Stimulated activated CD8-positive, alpha-beta memory T cell treated with anti-CD3 and anti-CD28 coated beads, Interleukin-12 subunit alpha, Interleukin-12 subunit beta, amount 100 ng/mL, for 24 hours (primary cell): ENCODE measurements around the gene LRRC7.

Experiments used
- DNase-seq: peaks from one replicate; pipeline ENCODE4 v3.0.0-alpha.2; 2020; ENCODE audit errors: extremely low read depth

The LRRC7 gene

DNA sequence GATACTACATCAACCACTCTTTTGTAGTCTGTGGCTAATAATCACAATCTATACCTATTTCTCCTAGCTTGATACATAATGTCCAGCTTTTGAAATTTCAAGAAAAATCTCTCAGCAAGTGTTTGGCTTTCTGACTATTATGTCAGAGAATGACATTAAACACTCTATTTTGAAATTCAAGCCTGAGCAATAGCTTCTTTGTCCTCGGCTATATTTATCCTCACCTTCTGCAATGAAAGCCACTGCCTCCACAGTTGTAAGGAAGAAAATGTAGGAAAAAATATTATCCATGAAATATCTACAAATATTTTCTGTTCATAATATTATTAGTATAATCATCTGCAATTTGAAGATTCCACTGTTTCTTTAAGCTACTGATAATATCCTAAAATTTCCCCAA lies 22.1 kb downstream of the LRRC7 start:
- no peak for DNase-seq

DNA sequence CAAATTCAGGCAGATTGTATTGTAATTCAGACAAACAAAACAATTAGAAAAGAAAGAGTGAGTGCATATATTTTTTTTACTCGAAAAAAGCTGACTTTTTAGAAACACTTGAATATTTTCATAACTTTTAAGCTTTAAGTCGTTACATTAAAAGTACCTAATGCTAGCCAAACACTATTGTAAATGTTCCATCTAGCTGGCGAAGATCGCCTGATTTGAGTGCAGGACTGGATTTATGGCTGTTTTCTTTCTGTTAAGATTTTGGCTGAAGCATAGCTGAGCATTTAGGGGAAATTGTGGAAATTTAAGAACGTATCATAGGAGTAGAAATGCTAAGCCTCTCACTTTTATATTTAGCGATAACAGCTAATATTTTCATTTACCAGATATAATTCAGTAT lies 24.6 kb downstream of the LRRC7 start:
- no peak for DNase-seq

DNA sequence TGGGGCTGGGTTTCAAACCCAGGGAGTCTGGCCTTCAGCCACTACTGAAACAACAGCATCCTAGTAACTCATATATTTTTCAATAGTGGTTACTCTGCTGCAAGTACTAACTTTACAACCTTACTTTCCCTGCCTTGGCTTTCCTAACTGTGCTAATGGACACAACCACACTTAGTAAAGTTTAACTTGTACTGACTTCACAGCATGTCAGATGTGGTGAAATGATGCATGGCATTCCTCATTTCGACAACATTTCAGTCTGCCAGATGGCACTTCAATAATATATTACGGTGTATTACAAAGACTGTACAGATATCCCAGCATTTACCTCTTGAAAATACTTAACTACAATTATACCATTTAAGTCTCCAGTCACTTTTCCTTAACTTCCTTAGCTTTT lies 27.8 kb downstream of the LRRC7 start:
- no peak for DNase-seq

DNA sequence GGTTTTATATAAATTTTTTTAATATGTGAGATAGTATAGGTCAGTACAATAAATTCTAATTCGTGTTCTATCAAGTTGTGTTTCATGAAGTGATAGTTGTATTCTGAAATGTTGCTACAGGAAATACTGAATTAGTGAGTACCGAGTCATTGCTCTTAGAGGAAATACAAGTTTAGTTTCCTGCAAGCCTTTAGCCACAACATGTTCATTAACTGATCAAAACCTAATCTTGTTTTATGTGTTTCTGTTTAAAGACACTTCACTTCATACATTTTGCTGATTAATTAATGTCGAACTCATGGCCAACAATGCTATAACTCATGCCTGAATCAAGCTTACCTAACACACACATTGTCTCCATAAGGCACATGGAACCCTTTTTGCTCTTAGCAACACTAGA lies 43.6 kb downstream of the LRRC7 start:
- DNase-seq: no peak

DNA sequence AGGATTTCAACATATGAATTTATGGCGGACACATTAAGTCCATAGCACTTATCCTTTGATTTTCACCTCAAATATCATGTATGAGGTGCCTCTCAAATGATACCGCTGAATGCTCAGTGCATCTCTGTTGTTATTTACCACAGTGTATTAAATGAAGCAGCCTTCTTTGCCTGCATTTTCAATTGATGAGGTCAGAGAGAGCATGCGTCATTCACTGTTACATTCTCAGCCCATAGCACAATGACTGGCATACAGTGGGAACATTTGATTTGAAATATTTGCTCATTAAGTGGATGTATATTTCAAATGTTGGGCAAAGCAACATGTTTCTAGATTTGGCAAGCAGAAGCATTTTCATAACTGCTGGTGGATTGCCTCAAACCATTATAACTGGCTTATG lies 45.7 kb downstream of the LRRC7 start:
- no peak for DNase-seq

DNA sequence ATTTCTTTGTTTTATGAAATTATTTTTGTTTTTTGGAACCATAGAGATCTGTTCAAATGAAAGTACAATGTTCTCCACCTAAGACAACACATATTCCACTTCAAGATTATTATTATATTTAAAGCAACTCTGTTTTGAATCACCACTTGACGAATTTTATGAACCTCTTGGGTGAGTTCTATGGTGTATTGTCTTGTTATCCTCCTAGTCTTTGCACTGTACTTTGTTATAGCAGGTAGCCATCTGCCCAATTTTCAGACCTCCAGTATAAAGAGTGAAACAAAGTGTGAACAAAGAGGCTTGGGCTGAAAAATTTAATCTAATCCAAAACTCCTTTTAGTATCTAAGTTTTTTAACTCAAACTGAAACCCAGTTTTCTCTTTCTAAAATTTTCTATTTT lies 71.0 kb downstream of the LRRC7 start:
- DNase-seq: no peak

DNA sequence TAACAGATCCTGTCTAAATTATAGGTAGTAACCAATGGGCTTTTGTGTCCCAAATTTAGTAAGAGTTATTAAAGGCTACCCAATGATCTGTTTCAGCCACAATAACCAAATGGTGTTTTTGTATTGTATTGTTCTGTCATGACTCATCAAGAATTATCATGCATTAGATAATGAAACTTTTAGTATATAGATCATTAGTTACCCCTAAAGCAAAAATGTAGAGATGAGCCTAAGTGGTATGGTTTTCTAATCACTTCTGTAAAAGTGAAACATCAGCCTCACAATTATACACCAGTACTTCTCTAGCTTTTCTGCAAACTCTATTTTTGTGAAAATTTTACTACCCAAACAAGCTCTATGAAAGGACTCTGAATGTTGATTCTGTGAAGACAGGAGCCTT lies 71.4 kb downstream of the LRRC7 start:
- no peak for DNase-seq

DNA sequence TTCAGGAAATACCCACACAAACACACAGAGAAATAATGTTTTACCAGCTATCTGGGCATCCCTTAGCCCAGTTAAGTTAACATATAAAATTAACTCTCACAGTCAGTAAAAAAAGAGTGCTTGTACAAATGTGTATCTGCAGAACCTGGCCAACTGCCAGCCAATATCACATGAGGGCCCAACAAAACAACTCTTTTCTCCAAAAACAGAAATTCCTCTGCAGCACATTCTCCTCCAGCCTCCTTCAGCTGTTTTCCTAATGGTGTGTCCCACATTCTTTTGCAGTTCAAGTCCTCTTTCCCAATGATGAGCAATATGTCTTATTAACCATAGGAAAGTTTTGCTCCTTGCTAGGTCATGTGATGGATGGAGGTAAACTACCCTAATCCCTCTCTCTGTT lies 75.5 kb downstream of the LRRC7 start:
- no peak for DNase-seq

DNA sequence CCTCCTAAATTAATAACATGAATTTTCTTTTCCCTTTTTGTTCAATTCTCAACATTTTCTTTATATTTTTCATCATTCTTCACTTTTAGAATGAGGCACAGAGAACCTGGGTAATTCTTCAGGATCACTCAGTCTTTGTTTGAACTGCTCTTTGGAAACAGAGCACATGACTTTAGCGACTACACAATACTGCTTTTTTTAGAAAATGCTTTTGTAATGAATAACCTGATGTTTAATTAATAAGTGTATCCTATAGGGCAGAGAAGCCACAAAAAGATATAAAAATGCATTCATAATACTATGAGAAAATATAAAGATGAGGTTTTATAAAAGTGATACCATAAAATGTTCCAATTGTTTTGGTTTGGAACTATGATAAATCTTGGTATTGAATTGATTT lies 77.8 kb downstream of the LRRC7 start:
- no peak for DNase-seq

DNA sequence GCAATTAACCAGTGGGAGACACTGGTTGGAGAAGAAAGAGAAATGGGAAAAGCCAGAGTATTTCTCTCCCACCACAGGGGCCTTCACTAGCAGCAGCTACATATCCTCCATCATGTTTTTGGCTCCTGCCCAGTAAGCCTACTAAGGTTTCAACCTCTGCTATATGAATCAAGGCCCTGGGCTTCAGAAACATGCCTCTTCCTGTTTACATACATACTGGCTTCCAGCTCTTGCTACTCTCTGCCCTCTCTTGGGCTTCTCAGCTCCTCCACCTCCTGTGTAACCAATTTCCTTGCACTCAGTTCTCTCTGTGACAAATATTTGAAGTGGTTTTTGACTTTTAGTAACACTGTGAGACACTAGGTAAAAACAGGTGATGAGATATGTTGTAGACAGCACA lies 80.8 kb downstream of the LRRC7 start:
- no peak for DNase-seq

DNA sequence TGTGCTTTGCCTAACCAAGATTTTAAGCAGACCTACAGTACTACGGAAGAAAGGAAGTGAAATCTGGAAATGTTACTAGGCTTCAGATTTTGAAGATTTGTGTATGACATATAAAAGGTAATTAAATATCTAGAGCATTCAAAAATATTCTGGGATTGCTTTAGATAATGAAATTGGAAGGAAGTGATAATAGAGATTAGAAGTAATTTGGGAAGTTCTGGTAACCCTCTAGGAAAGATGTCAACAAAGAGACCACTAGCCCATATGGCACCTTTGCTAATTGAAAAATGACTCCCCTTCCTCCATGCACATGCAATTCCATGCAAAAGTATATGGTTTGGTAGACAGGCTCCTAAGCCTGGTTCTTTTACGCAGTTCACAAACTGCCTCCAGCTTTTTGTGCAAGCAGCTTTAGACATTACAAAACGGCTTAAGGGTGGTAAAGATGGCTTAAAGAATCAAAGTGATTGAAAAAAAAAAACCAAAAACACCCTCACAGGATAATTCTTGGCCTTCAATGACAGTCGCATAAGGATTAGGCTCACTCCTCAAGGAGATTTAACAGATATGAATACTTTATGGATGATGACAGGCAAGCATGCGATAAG lies 81.8 kb downstream of the LRRC7 start:
- no peak for DNase-seq

DNA sequence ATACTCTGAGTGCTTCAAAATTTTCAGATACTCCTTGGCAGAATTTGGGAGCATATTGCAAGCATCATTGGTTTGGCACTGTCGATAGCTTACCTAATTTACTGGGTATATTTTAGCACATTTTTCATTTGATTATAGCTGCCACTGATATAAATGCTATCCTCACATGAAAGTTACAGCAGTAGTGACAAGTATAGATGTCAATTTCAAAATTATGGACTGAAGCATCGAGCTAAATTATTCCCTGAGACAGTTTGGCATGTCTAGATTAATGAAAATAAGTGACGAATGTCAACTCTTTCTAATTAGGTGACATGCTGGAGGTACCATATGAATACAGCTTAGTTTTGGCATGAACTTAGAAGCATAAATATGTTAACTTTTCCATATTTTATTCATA lies 83.1 kb downstream of the LRRC7 start:
- DNase-seq: no peak

DNA sequence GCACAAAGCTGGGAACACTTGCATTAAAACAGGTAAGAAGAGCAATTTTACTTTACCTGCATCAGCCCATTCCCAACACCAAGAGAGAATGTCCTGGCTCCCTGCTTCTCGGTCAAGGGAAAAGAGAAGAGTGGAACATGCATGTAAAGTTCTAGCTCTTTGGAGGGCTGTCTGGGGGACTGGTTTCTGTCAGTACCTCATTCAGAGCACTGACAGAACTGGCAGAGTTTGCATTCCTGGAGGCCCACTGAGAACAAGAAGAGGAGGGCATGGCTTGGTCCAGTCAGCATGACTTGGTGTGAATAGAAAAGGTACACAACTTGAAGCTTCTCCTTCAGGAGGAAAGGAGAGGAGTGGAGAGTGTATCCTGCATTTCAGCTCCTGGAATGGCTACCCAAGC lies 83.9 kb downstream of the LRRC7 start:
- DNase-seq: no peak

DNA sequence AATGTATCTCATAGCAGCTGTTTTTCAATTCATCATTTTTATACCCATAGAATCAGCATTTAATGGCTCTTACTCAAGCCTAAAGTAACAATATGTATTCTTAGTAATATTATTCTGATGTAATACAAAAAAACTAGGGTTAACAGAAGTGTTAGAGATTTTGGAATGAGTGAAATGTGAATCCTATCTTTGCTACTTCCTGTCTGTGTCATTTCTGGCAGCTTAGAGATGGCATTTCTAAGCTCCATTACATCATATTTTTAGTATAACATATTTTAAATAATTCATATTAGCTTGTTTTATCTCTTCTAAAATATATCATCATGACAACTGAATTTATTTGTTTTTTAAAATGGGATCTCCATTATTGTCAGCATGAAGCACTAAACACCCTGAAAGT lies 90.2 kb downstream of the LRRC7 start:
- DNase-seq: no peak

DNA sequence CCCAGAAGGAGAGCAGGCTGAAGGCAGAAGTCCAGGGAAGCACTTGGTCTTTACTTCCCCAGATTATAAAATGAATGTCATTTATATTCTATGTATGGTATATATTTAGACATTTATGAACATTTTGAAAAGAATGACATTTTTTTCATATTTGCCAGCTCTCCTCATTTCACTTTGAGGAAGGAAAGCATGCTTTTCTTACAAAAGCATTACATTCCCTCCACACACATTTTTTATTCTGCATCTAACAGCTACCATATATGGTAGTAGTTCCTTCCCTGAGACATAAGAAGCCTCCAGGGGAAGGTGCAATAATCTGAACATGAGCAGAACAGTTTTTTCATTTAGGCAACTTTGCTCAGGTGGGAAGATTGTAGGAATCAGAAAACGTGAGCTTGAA lies 94.0 kb downstream of the LRRC7 start:
- DNase-seq: no peak

DNA sequence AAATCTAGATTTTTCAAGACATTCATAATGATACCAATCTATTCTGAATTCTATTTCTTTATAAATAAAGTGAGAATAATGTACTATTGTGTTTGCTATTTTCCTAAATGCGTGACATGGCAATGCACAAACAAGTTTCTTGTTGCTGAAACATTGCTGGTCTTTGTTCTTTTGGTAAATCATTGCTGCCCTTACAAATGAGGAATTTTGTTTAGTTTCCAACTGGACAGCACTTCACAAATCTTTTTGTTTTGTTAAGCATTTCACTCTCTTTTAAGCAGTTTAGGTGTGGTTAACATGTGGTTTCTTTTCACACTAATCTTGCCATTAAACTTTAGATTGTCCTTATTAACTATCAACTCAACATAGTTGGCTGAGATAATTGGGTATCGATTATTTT lies 94.6 kb downstream of the LRRC7 start:
- DNase-seq: no peak

DNA sequence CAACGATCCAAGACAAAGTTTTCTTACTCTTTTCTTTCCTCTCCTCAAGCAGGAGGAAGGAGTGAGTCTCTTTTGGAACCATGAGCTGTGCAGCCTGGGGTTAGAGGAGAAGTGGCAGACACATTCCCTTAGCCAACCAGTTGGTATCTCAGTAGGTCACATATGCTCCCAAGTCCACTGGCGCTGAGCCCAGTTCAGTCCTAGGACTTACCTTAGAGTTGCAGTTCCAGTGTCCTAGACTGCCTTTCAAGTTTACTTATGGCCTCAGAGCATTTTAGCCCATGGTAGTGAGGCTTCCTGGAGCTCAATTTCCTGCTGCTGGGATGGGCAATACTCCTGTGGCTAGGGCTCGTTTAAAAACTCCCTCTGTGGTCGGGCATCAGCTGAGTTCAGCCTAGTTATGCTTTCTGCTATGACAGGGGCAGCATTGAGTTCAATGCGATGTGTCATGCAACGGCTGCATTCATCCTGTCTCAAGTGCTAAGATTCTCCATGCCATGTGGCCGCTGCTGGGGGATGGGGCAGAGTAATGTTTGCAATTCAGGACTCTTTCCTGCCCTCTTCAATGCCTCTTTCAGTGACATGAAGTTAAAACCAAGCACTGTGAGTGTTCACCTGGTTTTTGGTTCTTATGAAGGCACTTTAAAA lies 103.8 kb downstream of the LRRC7 start:
- DNase-seq: no peak

DNA sequence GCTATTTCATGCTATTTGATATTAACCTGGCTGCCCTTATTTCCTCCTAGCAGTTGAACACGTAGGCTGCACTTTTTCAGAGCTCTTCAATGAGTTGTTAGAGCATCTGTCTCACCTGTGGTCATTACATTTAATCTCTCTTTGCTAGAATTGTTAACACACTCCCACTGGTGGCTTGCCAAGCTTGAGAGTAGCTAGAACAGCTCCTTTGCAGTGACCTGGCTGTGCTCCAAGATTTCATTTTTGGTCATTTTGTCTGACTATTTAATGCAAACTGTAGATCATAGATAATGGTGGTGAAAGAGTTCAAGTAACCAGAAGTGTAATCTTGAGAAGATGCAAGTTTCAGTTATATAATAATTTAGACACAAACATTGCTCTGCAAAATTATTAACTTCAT lies 105.6 kb downstream of the LRRC7 start:
- no peak for DNase-seq

DNA sequence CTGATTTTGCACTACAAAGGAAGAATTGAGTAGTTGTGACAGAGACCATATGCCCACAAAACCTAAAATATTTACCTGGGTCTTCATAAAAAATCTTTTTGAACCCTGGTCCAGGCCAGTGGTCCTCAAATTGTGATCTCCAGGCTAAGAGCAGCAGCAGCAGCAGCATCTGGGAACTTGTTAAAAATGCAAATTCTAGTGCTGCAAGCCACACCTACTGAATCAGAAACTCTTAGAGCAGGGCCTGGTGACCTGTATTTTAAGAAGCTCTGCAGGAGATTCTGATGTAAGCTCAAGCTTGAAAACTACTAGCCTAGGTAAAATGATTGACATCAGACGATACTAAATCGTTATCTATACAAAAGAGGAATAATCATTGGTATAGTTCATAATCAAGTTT lies 112.2 kb downstream of the LRRC7 start:
- DNase-seq: no peak

DNA sequence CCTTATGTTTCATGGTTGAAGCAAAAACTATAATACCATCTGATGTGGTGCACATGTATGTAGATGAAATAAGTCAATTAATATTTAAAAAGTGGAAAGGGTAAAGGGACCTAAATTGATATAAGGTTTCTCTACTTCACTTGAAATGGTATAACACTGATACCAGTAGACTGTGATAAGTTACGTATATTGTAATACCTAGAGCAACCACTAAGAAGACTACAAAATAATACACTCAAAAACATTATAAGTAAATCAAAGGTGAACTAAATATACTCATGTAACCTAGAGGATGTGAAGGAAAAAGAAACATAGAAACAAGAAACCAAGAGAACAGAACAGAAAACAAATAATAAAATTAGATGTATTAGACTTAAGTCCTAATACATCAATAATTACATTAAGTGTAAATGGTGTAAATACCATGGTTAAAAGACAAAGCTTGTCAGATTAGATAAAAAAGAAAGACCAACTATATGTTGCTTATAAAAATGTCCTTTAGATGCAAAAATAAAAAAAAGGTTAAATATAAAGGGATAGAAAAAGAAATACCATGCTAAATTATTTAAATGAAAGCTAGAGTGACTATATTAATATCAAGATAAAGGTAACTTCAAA lies 118.8 kb downstream of the LRRC7 start:
- no peak for DNase-seq

DNA sequence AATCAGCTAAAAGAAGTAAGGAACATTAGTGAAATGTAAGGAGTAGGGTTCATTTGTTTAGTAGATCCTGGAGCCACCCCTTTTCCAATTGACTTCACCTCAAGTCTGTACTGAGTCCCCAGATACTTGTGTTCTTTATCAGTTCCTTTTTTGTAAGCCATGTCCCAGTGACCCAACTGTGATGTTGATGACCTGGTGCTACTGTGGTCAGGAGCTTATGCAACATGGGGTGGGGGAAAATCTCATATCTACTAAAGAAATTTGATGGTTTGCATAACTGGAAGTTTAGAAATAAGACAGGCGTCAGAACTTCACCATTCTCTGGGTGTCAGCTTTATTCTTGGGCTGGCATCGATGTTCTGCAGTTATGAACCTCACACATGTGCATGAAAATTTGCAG lies 120.5 kb downstream of the LRRC7 start:
- DNase-seq: no peak

DNA sequence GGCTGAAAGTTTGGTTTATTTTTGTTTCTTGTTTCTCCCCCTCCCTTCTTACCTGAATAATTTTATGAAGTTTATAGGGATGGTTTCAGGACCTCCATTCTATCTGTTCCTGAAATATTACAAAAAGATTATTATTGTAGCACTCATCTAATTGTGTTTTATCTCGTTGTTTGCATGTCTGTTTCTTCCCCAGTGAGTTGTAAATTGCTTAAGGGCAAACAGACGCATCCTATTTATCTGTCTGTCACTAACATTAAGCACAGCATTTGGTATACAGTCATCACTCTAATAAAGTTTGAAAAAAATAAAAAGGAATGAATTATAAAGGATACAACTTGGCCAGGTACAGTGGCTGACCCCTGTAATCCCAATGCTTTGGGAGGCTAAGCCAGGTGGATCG lies 123.5 kb downstream of the LRRC7 start:
- no peak for DNase-seq

DNA sequence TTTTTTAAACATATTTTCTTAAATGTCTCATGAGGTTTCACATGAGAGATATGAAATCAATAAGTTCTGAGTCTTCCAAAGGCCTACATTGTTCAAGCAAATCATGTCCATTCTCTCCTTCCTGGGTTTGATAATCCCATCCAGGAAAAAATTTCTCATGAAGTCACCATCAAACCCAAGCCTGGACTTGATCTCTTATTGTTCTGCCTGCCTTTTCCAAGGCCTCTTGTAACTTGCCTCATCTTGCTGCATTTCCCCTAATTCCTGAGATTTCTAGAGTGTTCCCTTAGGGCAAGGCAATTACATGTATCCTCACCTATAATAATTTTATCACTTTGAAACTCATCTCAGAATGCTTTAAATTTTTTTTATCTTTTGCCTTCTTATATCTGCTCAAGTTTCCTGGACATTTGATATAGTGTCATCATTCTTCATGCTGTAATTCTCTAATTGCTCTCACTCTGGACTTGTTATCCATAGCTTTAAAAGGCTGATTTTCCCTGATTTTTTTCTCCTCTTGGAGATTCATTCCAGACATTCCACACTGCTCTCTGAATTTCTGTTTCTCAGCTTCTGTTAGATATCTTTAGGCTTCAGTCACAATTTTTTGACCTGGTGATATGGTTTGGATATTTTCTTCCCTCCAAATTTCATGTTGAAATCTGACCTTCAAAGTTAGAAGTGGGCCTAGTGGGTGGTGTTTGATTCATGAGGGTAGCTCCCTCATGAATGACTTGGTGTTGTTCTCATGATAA lies 126.4 kb downstream of the LRRC7 start:
- DNase-seq: no peak
